Raji (cell line): Measurements from ENCODE around the gene NEK6.

Source experiments
- POLR2A ChIP-seq: IDR thresholded peaks from 2 replicates; pipeline ENCODE4 v1.6.1; 2011; ENCODE audit warnings: low read depth, low read length, control low read depth; ENCODE audit not compliant: insufficient read depth

The NEK6 gene

DNA sequence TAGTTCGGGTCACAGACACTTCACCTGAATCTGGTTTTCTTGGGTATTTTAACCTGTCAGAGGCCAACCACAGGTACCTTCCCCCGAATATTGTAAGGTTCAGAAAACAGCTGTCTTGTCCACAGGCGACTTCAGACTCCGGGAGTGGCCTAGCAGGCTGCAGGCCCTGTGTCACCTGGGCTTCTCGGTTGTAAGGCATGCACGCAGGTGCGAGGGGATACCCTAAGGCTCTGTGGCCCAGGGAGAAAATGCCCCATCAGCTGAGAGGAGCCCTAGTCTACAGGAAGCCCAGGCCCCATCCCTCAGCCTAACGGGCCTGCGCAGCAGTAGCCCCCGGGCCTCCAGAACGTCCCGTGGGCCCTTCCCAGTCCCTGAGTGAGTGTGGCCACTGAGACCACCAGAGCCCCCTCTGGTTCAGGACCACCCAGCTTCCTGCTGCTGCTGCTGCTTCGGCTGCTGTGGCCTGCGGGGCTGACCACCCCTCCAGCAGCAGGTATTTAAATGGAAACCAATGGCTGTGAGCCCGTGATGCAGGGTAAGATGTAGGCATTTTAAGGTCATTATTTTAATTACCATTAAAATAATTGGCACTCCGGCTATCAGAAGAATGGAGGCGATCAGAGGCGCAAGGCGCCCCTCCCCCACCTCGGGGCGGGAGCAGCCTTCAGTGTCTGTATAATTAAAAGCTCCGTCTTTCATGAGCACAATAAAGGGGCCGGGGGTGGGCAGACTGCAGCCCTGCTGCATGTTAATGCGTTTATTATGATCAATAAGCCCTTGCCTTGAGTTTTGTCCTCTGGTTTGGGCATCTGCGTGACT, 92.1 kb downstream of the NEK6 start:
- no peak for TF ChIP-seq POLR2A

DNA sequence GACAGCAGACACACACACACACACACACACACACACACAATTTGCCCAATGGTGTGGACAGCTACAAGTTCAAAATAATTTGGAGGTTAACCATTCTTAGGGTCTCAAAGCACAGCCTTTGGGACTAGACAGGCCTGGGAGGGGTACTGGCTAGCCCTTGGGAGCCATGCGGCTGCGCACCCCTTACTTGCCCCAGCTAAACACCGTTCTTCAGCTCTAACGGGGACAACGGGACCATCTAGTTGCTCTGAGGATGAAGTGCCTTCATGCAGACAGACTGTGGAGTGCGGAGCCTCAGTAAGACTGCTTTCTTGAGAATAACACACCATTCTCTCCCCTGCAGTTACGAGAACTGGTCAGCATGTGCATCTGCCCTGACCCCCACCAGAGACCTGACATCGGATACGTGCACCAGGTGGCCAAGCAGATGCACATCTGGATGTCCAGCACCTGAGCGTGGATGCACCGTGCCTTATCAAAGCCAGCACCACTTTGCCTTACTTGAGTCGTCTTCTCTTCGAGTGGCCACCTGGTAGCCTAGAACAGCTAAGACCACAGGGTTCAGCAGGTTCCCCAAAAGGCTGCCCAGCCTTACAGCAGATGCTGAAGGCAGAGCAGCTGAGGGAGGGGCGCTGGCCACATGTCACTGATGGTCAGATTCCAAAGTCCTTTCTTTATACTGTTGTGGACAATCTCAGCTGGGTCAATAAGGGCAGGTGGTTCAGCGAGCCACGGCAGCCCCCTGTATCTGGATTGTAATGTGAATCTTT, 92.9 kb downstream of the NEK6 start:
- no peak for TF ChIP-seq POLR2A

GRCh38 chr9:124351672-124352468, 94.1 kb downstream of the NEK6 start:
- no peak for TF ChIP-seq POLR2A

GRCh38 chr9:124352616-124353015, 94.9 kb downstream of the NEK6 start:
- TF ChIP-seq POLR2A, result no peak

- TF ChIP-seq POLR2A, result no peak
Observed at GRCh38 chr9:124353166-124353768, 95.5 kb downstream of the NEK6 start.

- TF ChIP-seq POLR2A, result no peak
Observed at GRCh38 chr9:124353811-124354274, 96.1 kb downstream of the NEK6 start.

DNA sequence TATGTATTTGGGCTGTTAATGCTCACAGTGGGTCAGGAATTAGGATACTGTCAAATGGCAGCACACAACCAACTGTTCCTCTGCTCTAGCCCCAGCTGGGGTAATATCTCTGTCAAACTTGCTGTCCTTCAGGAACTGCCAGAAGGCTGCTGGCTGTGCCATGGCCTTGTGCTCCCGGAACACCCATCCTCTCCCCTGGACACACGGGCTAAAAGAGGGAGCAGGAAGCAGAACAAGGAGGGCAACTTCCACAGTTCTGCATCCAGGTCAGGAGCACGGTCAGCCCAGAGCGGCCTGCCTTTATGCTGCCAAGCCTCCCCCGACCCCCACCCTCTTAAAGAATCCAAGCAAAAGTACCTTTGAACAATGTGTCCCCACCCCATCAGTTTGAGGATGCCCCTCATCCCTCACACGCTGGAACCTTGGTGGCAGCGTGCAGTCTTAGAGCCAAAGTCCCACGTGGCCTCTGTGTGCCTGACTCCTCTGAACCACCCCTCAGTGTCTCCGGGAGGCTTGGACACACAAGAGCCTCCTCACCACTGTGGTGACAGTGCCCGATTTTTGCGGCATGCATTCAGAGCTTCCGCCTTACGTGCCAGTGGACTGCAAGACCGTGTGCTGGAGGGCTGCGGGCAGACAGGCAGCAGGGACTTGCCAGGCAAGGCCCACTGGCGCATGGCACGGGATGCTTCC, 96.7 kb downstream of the NEK6 start:
- TF ChIP-seq POLR2A, result no peak

DNA sequence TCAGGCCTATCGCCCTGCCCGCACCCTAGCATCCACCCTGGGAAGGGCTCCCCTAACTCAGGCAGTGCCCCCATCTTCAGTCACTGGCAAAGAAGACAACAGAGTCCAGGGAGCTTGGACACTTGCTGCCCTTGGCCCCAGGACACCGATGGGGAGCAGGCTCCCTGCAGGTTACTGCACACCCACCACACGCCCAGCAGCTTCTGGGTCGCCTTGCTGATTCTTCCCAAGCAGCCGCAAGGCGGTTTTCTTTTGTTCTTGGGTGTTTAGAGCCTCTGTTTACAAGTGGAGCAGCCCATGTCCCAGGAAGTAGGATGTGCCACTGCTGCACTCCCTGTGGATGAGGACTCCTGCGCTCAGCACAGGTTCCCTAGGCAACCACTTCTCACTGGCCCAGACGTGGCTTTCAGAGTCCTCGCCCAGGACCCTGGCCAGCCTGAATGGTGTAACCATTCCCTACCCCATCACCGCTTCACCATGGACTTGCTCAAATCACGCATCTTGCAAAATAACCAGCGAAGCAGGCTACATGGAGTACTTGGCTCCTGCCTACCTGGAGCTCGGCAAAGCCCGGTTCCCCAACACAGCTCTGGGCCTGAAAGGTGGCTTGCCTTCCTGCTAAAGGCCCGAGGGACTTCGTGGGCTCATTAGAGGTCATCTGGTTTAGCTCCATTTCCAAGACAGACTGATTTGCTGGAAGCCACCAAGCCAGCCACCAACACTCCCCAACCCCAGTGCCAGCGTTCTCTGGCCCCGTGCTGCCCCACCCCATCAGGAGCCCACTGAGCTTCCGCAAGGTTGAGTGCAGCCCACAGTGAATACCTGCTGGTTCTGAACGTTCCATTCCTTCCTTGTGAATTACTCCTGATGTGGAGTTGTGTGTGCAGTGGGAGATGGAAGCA, 97.5 kb downstream of the NEK6 start:
- no peak for TF ChIP-seq POLR2A

- no peak for TF ChIP-seq POLR2A
Observed at GRCh38 chr9:124355941-124356744, 98.4 kb downstream of the NEK6 start.

- TF ChIP-seq POLR2A, result no peak
Observed at GRCh38 chr9:124356745-124357390, 99.1 kb downstream of the NEK6 start.

GRCh38 chr9:124357721-124358361, 100.1 kb downstream of the NEK6 start:
- TF ChIP-seq POLR2A, result no peak

DNA sequence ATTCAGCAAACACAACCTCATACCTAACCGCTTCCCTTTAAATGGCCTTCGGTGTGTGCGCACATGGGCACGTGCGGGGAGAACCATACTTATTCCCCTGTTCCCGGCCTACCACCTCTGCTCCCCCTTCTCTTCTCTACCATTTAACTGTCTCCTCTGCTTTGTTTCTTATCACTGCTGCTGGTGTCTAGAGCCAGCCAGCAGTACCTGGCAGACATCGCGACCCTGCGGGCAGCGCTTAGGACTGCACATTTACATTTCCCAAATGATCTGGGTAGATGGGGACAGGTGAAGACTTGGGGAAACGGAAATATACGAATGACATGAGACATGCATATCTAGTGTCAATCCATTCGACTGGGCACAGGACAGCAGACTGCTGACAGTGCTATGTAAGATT, 100.9 kb downstream of the NEK6 start:
- TF ChIP-seq POLR2A, result no peak

DNA sequence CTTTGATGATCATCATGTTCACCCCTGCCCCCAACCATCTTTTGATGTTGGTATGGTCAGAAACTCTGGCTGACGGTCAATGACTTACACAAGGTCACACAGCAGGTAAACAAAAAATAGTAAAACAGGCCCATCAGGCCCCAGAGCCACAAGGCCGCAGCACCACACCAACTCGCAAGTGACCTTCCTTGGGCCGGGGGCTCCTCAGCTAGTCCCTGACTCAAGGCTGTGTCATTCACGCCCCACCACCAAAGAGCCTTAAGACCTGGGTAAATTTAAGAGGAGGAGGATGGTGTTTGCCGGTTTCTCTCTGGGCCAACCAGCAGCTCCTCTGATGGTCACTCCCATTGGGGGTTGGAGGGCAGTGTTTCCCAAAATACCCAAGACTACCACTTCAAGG, 101.7 kb downstream of the NEK6 start:
- no peak for TF ChIP-seq POLR2A
